Naive thymus-derived CD4-positive, alpha-beta T cell (primary cell): Measurements from ENCODE around the gene IRF2. TPM values are rescaled to one million over a fixed set of nuclear protein-coding genes. Genes with fewer than 3 reads are reported as not detected.
A peak's percentile ranks its signal among the peaks of the same experiment; 100 is the strongest.

Experiments
- ATAC-seq: fragments of 150-1000 bp; cut with Tn5 transposase; 2 replicates; pipeline ENCODE4 v1.10.0; 2021; ENCODE audit warnings: mild to moderate bottlenecking, moderate library complexity
- CTCF ChIA-PET: fragments of 350-600 bp; sonication (Branson Sonifier 250); formaldehyde crosslinking; loops from one replicate; lab custom pipeline; 2021; ENCODE audit warnings: antibody characterized with exemption; lab: Charles Lee
- POLR2A ChIA-PET: fragments of 350-600 bp; sonication (Branson Sonifier 250); formaldehyde crosslinking; loops from one replicate; lab custom pipeline; 2021; ENCODE audit warnings: antibody characterized with exemption, inconsistent platforms; lab: Charles Lee
- DNase-seq, 9 donors: peaks; one replicate each; pipeline versions ENCODE4 v3.0.0 to v3.0.0-alpha.2; 2020 to 2022; ENCODE audit warnings: mixed read lengths in 1 of 9
- H3K27ac ChIP-seq: one replicate; pipeline ENCODE4 v1.7.0; 2013; ENCODE audit warnings: mild to moderate bottlenecking, low read depth, low read length, moderate library complexity
- H3K27me3 ChIP-seq, 2 donors: one replicate each; pipeline ENCODE4 v1.7.0; 2013; ENCODE audit warnings: low read length in 2 of 2, mild to moderate bottlenecking in 2 of 2, moderate library complexity in 2 of 2; ENCODE audit not compliant: control insufficient read depth in 2 of 2, insufficient read depth in 2 of 2
- H3K36me3 ChIP-seq, 3 experiments: 1 replicate in 2 of 3; 2 replicates in 1 of 3; pipeline ENCODE4 v1.7.0; 2013; ENCODE audit warnings: low read length in 3 of 3, mild to moderate bottlenecking in 3 of 3, moderate library complexity in 1 of 3; ENCODE audit not compliant: insufficient read depth in 3 of 3, control insufficient read depth in 2 of 3
- H3K4me1 ChIP-seq, 2 donors: one replicate each; pipeline ENCODE4 v1.7.0; 2013; ENCODE audit warnings: low read length in 2 of 2, mild to moderate bottlenecking in 2 of 2, moderate library complexity in 1 of 2; ENCODE audit not compliant: control insufficient read depth in 2 of 2, insufficient read depth in 2 of 2
- H3K4me3 ChIP-seq: 2 replicates; pipeline ENCODE4 v1.7.0; 2013; ENCODE audit warnings: mild to moderate bottlenecking, low read length
- H3K9me3 ChIP-seq, 3 experiments: 1 replicate in 2 of 3; 2 replicates in 1 of 3; pipeline ENCODE4 v1.7.0; 2013; ENCODE audit warnings: low read length in 3 of 3; ENCODE audit not compliant: control insufficient read depth in 2 of 3
- H3K27ac Mint-ChIP-seq, 9 donors: one replicate each; pipeline ENCODE4 v1.8.0; 2020 to 2022; ENCODE audit warnings: mixed read lengths in 9 of 9, mild to moderate bottlenecking in 8 of 9, moderate library complexity in 5 of 9, inconsistent platforms in 2 of 9
- H3K27me3 Mint-ChIP-seq, 5 donors: one replicate each; pipeline ENCODE4 v1.8.0; 2021 to 2022; ENCODE audit warnings: mixed read lengths in 5 of 5, mild to moderate bottlenecking in 1 of 5
- H3K36me3 Mint-ChIP-seq, 5 donors: one replicate each; pipeline ENCODE4 v1.8.0; 2020 to 2022; ENCODE audit warnings: mixed read lengths in 5 of 5, mild to moderate bottlenecking in 3 of 5, inconsistent platforms in 1 of 5
- H3K4me1 Mint-ChIP-seq, 7 donors: one replicate each; pipeline ENCODE4 v1.8.0; 2020 to 2022; ENCODE audit warnings: mixed read lengths in 7 of 7, mild to moderate bottlenecking in 3 of 7, inconsistent platforms in 1 of 7
- H3K4me3 Mint-ChIP-seq, 10 donors: one replicate each; pipeline ENCODE4 v1.8.0; 2020 to 2022; ENCODE audit warnings: mild to moderate bottlenecking in 10 of 10, mixed read lengths in 10 of 10, moderate library complexity in 6 of 10, inconsistent platforms in 2 of 10
- H3K9me3 Mint-ChIP-seq, 11 donors: one replicate each; pipeline ENCODE4 v1.8.0; 2020 to 2022; ENCODE audit warnings: mixed read lengths in 11 of 11, mild to moderate bottlenecking in 4 of 11, inconsistent platforms in 1 of 11, moderate library complexity in 1 of 11
- intact Hi-C, 2 donors: fragments of 100-400 bp; cut with micrococcal nuclease; formaldehyde crosslinking; loops; one replicate each; pipeline ENCODE4 v1.15.1; 2023
- polyA plus RNA-seq, 2 donors: library from polyadenylated mRNA; unstranded; fragments of 300-500 nt; fragmentation: Illumina TruSeq; gene quantifications; one replicate each; pipeline ENCODE4 v1.2.3, GENCODE V29; 2021
- total RNA-seq, 6 experiments: library from RNA in 5 of 6; stranded (reverse) in 5 of 6; gene quantifications; 1 replicate in 5 of 6; 2 replicates in 1 of 6; pipeline ENCODE4 v1.2.3 and lab custom pipeline; 2021 to 2026

The IRF2 gene
- total and polyA plus RNA-seq, 7 experiments from 2014 or later, result 31.2 to 87.0 (median 77.5) TPM

DNA sequence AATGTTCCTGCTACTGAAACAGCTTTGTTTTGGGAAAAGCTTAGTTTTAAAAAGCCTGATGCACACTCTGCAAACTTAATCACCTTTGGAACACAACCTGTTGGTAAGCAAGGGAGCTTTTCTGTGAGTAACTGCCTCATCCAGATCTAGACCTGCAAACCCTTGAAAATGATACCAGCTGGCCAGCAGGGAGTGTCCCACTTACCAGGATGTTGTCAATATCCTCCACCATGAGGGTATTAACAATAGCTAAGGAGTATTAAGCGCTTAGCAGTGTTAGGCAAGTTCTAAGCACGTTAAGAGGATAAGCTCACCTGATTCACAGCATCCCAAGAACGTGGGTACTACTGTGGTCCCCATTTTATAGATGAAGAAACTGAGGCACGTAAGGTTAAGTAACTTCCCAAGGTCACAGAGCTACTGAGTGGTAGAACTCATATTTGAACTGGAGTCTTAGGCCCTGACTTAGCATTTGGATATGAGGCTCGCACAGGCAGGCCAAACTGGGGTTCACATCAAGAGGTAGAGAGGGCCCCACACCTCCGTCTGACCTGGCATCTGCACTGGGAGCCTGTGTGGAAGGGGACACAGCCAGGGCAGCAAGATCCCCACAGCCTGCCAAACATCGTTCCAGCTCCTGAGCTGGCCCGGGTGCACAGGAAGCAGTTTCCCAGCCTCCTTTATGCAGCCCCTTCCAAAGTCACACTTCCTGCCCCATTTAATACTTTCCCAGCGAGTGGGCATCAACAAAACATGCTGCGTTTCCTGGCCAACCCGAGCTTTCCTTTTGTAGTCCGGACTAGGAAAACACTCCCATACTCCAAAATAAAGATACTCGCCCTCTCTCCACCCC is 32.7 kb downstream of the IRF2 start:
- CTCF ChIA-PET, result interaction anchor here (0.6 kb wide), 1 partner anchor 12 kb away, joined by 3 read pairs; no protein-coding TSS in a partner anchor
- Histone ChIP-seq H3K4me3 (no peak overlapping the region), H3K36me3 (no peaks in the 10 kb centered on the region), H3K27me3 (no peaks in the 10 kb centered on the region), H3K9me3 (no peaks in the 10 kb centered on the region), H3K4me1 (peaks cover 7 to 39% of the 10 kb centered on the region in 2 donors), H3K27ac (no peak overlapping the region)
- no peak for ATAC-seq
- POLR2A ChIA-PET, result interaction anchor here (0.6 kb wide), 1 partner anchor 95 kb away, joined by 3 read pairs; no protein-coding TSS in a partner anchor
- peaks cover 0 to 28% (median 11%) of the 10 kb centered on the region in 5 donors for H3K36me3 Mint-ChIP-seq
- DNase-seq, result no peak
- H3K4me3 Mint-ChIP-seq, result peak overlapping the region in 4 of 10 donors; percentile 5 to 38 (median 22)
- H3K4me1 Mint-ChIP-seq, result peaks cover 78 to 98% (median 92%) of the 10 kb centered on the region in 7 donors
- H3K9me3 Mint-ChIP-seq, result no peaks in the 10 kb centered on the region
- H3K27me3 Mint-ChIP-seq, result no peaks in the 10 kb centered on the region
- intact Hi-C loops, result no loop called here
- H3K27ac Mint-ChIP-seq, result peak overlapping the region in 8 of 9 donors; percentile 17 to 77 (median 64)

DNA sequence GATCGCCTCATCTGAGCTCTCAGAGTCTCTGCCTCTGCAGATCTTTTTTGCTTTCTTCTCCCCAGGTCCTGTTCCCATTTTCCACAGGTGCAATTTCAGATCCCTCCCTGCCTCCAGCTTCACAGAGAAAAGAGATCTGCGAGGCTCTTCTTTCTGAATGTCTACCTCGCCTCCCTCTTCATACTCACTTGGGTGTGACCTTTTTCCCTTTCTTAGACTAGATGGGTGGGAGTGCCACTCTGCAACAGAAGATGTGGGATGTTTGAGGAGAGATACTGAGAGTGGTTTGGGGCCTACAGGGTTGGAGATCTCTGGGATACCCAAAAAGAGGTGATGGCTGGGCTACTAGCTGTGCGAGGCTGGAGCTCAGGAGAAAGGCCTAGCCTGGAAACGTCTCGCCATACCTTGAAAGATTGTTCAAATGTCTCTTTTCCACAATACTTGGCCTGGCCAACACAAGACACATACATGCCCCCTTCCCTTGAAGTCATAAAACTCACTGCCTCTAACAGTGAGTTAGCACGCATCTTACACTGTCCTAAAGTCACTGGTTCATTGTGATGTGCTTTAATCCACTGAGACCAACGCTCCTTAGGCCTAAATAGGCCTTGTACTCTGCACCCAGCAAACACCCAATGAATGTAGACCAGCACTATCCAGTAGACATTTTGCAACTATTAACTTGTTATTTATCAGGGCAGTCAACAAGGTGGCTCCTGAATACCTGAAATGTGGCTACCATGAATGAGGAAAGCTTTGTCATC is 33.6 kb downstream of the IRF2 start:
- Mint-ChIP-seq H3K27me3 (no peaks in the 10 kb centered on the region), H3K4me1 (peaks cover 74 to 94% (median 90%) of the 10 kb centered on the region in 7 donors), H3K9me3 (no peaks in the 10 kb centered on the region), H3K36me3 (peaks cover 0 to 22% (median 2%) of the 10 kb centered on the region in 5 donors), H3K27ac (peak overlapping the region in 8 of 9 donors; percentile 24 to 75 (median 70)), H3K4me3 (peak overlapping the region in 3 of 10 donors; percentile 5 to 38 (median 29))
- DNase-seq, result no peak
- H3K27me3 ChIP-seq, result no peaks in the 10 kb centered on the region
- no peak overlapping the region for H3K27ac ChIP-seq
- ChIA-PET CTCF (no interaction called here), POLR2A (no interaction called here)
- no peaks in the 10 kb centered on the region for H3K36me3 ChIP-seq
- intact Hi-C loops, result no loop called here
- H3K9me3 ChIP-seq, result no peaks in the 10 kb centered on the region
- ATAC-seq, result no peak
- no peak overlapping the region for H3K4me3 ChIP-seq
- H3K4me1 ChIP-seq, result peaks cover 7 to 34% of the 10 kb centered on the region in 2 donors

DNA sequence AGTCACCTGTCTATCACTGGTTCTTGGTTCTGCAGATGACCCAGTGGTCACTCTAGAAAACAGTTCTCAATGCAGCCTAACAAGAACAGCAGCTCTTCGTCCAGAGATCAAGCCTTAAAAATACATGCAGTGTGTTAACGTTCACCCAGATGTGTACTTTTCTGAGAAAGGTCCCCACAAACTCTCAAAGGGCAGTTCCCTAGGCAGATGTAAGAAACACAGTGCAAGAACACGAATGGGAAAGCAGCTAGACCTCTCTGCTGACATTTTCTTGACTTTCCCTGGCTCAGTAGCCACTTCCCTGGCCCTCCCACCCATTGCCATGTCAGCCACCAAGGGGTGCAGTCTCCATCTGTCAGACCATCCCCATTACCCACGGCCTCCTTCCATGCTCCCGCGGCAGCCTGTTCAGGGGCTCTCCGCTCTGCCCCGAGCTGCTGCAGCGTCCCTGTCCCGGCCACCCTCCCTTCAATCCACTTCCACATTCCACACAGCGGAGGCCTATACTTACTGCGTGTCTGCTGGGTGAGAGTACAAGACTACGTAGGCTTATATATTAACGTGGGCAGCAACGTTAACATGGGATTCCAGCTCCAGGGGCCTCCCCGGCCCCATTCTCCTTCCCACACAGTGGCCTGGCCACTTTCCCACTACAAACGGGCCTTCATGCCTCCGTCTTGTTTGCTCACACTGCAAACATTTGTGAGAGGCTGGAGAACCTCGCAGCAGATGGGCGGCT is 34.3 kb downstream of the IRF2 start:
- ChIA-PET CTCF (interaction anchor here (0.6 kb wide), 1 partner anchor 87 kb away, joined by 3 read pairs; no protein-coding TSS in a partner anchor), POLR2A (no interaction called here)
- Mint-ChIP-seq H3K27ac (peak overlapping the region in 7 of 9 donors; percentile 16 to 76 (median 55)), H3K4me3 (peak overlapping the region in 4 of 10 donors; percentile 1 to 29 (median 4)), H3K4me1 (peaks cover 70 to 94% (median 90%) of the 10 kb centered on the region in 7 donors), H3K27me3 (no peaks in the 10 kb centered on the region), H3K36me3 (peaks cover 0 to 19% (median 0%) of the 10 kb centered on the region in 5 donors), H3K9me3 (no peaks in the 10 kb centered on the region)
- DNase-seq (no peak), ATAC-seq (no peak)
- intact Hi-C loops, result loop anchor here in 1 of 2 donors (5.0 kb wide), 1 partner anchor 32 kb away; the partner anchor contains the start of gene IRF2
- H3K27ac ChIP-seq, result no peak overlapping the region
- peaks cover 10 to 35% of the 10 kb centered on the region in 2 donors for H3K4me1 ChIP-seq
- no peaks in the 10 kb centered on the region for H3K27me3 ChIP-seq
- no peak overlapping the region for H3K4me3 ChIP-seq
- no peaks in the 10 kb centered on the region for H3K9me3 ChIP-seq
- no peaks in the 10 kb centered on the region for H3K36me3 ChIP-seq

DNA sequence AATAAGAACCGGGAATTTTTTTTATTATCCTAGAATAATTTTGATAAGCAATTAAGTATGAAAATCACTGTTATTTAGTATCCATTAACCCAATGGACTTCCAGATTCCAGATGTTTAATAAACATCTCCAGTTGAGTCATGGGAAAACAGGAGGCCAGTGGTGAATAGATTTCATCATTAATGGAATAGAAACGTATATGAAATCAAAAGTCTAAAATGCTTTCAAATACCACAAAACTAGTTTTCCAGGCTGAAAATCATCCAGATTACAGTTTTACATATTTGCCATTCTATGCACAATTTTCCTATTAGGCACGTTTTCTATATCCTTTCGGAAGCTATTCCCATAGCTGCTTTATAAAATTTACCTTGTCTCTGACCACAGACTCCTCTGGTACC is 35.0 kb downstream of the IRF2 start:
- no peaks in the 10 kb centered on the region for H3K9me3 ChIP-seq
- H3K27me3 ChIP-seq, result no peaks in the 10 kb centered on the region
- ChIA-PET CTCF (no interaction called here), POLR2A (no interaction called here)
- no peaks in the 10 kb centered on the region for H3K9me3 Mint-ChIP-seq
- DNase-seq (no peak), ATAC-seq (no peak)
- no peaks in the 10 kb centered on the region for H3K27me3 Mint-ChIP-seq
- H3K4me3 ChIP-seq, result no peak overlapping the region
- peak overlapping the region in 3 of 10 donors; percentile 1 to 29 (median 2) for H3K4me3 Mint-ChIP-seq
- peak overlapping the region in 5 of 9 donors; percentile 16 to 71 (median 55) for H3K27ac Mint-ChIP-seq
- H3K27ac ChIP-seq, result no peak overlapping the region
- peaks cover 0 to 1% (median 0%) of the 10 kb centered on the region in 3 experiments for H3K36me3 ChIP-seq
- H3K4me1 Mint-ChIP-seq, result peaks cover 63 to 91% (median 89%) of the 10 kb centered on the region in 7 donors
- intact Hi-C loops, result loop anchor here in 1 of 2 donors (5.0 kb wide), 1 partner anchor 33 kb away; the partner anchor contains the start of gene IRF2
- H3K4me1 ChIP-seq, result peaks cover 5 to 34% of the 10 kb centered on the region in 2 donors
- H3K36me3 Mint-ChIP-seq, result peaks cover 0 to 17% (median 0%) of the 10 kb centered on the region in 5 donors

DNA sequence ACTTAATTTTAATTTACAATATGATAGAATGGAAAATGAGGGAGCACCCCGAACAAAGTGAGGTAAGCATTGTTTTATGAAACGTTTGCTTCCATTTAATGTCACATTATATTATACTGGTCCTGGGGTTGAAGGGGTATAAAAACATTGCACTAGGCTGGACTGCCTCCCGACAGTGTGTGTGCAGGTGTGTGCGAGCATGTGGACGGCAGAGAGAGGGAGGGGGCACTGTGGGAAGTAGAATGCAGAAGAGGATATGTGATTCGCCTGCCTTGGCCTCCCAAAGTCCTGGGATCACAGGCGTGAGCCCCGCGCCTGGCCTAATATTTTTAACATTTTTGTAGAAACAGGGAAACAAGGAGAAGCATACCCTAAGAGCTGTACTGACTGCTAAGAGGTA is 36.0 kb downstream of the IRF2 start:
- ChIA-PET CTCF (no interaction called here), POLR2A (interaction anchor here (1.0 kb wide), 1 partner anchor 25 kb away, joined by 3 read pairs; no protein-coding TSS in a partner anchor)
- H3K27ac Mint-ChIP-seq, result peak overlapping the region in 6 of 9 donors; percentile 58 to 72 (median 60)
- Histone ChIP-seq H3K9me3 (no peaks in the 10 kb centered on the region), H3K4me3 (no peak overlapping the region), H3K27ac (no peak overlapping the region), H3K36me3 (peaks cover 0 to 9% (median 0%) of the 10 kb centered on the region in 3 experiments), H3K27me3 (no peaks in the 10 kb centered on the region), H3K4me1 (peaks cover 5 to 32% of the 10 kb centered on the region in 2 donors)
- H3K4me1 Mint-ChIP-seq, result peaks cover 56 to 91% (median 89%) of the 10 kb centered on the region in 7 donors
- H3K9me3 Mint-ChIP-seq, result no peaks in the 10 kb centered on the region
- no peaks in the 10 kb centered on the region for H3K27me3 Mint-ChIP-seq
- peaks cover 0 to 18% (median 1%) of the 10 kb centered on the region in 5 donors for H3K36me3 Mint-ChIP-seq
- H3K4me3 Mint-ChIP-seq, result peak overlapping the region in 5 of 10 donors; percentile 4 to 58 (median 45)
- ATAC-seq (no peak), DNase-seq (no peak)
- intact Hi-C loops, result loop anchor here in 1 of 2 donors (5.0 kb wide), 1 partner anchor 34 kb away; the partner anchor contains the start of gene IRF2
